Measurements from ENCODE around the gene C11orf42. TPM values are rescaled to one million over a fixed set of nuclear protein-coding genes. Genes with fewer than 3 reads are reported as not detected.

Gene C11orf42
- total RNA-seq, 1 experiment from 2014 or later, result not detected

DNA sequence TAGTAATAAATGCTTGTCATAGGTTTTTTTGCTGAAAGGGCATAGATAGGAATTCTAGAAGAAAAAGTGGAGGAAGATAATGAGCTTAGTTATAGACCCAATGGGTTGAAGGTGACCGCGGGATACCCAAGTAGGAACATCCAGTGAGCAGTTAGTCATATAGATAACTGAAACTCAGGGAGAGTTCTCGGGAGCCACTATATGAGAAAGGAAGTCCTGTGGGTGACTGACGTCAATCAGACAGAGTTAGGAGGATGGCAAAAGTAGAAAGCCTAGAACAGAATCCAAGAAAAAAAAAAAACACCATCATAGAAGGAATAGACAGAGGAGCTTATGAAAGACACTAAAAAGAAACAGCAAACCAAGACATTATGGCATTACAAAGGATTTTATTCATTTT lies 31.9 kb downstream of the C11orf42 start:
- CTCF ChIA-PET, result no interaction called here
- Histone ChIP-seq H3K4me3 (ENCODE audit: low read depth, low read length, poor library complexity, severe bottlenecking) (no peak overlapping the region), H3K27me3 (replicated peaks; ENCODE audit: insufficient read depth, low read depth, low read length, poor library complexity) (no peaks in the 10 kb centered on the region), H3K9me3 (ENCODE audit: low read depth, low read length, poor library complexity, severe bottlenecking) (no peaks in the 10 kb centered on the region), H3K36me3 (ENCODE audit: insufficient read depth, low read length, poor library complexity, severe bottlenecking) (no peaks in the 10 kb centered on the region), H3K27ac (ENCODE audit: low read depth, low read length, poor library complexity, severe bottlenecking) (no peak overlapping the region), H3K4me1 (ENCODE audit: insufficient read depth, low read length, poor library complexity, severe bottlenecking) (no peaks in the 10 kb centered on the region)
- no peak for TF ChIP-seq EZH2 (IDR thresholded peaks at IDR 0.05; ENCODE audit: borderline replicate concordance, low read depth, low read length, poor library complexity, severe bottlenecking)
- TF ChIP-seq, protein P1, sequence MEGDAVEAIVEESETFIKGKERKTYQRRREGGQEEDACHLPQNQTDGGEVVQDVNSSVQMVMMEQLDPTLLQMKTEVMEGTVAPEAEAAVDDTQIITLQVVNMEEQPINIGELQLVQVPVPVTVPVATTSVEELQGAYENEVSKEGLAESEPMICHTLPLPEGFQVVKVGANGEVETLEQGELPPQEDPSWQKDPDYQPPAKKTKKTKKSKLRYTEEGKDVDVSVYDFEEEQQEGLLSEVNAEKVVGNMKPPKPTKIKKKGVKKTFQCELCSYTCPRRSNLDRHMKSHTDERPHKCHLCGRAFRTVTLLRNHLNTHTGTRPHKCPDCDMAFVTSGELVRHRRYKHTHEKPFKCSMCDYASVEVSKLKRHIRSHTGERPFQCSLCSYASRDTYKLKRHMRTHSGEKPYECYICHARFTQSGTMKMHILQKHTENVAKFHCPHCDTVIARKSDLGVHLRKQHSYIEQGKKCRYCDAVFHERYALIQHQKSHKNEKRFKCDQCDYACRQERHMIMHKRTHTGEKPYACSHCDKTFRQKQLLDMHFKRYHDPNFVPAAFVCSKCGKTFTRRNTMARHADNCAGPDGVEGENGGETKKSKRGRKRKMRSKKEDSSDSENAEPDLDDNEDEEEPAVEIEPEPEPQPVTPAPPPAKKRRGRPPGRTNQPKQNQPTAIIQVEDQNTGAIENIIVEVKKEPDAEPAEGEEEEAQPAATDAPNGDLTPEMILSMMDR (conservative IDR thresholded peaks at IDR 0.05; ENCODE audit: low read depth, low read length), result no peak
- BruUV-seq (replicated peaks), result no TSS peak
- POLR2A ChIA-PET (ENCODE audit: low non-redundant PET), result no interaction called here
- intact Hi-C loops (cut with micrococcal nuclease; ENCODE audit: unreplicated experiment), result loop anchor here (10.0 kb wide), 1 partner anchor 228 kb away; no protein-coding TSS in a partner anchor
- DNase-seq (ENCODE audit: low spot score), result no peak

DNA sequence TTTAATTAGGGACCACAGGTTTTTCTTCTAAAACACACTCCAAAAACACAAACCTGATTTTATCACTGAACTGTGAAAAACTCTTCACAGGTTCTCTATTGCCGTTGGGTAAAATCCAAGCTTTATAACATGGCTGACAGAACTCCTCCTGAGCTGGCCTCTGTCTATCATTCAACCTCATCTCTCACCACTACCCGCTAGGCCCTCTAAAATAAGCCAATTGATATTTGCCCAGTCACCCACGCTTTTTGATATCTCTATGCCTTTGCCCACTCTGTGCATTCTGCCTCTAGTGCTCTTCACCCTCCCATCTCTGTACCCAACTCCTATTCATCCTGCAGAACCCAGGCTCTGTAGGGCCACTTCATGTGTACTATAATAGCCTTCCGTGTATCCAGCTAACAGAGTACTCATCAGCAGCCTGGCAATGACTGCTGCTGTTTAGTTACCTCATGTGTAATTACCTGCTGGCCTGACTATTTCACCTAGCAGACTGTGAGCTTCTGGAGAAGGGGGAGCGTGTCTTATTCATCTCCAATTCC lies 32.5 kb downstream of the C11orf42 start:
- no peaks in the 10 kb centered on the region for H3K4me1 ChIP-seq (ENCODE audit: insufficient read depth, low read length, poor library complexity, severe bottlenecking)
- POLR2A ChIA-PET (ENCODE audit: low non-redundant PET), result no interaction called here
- H3K27ac ChIP-seq (ENCODE audit: low read depth, low read length, poor library complexity, severe bottlenecking), result no peak overlapping the region
- no peaks in the 10 kb centered on the region for H3K9me3 ChIP-seq (ENCODE audit: low read depth, low read length, poor library complexity, severe bottlenecking)
- intact Hi-C loops (cut with micrococcal nuclease; ENCODE audit: unreplicated experiment), result loop anchor here (10.0 kb wide), 1 partner anchor 227 kb away; no protein-coding TSS in a partner anchor
- TF ChIP-seq, protein P1 (conservative IDR thresholded peaks at IDR 0.05; ENCODE audit: low read depth, low read length), result no peak
- TF ChIP-seq EZH2 (IDR thresholded peaks at IDR 0.05; ENCODE audit: borderline replicate concordance, low read depth, low read length, poor library complexity, severe bottlenecking), result no peak
- DNase-seq (ENCODE audit: low spot score), result no peak
- no peaks in the 10 kb centered on the region for H3K27me3 ChIP-seq (replicated peaks; ENCODE audit: insufficient read depth, low read depth, low read length, poor library complexity)
- no TSS peak for BruUV-seq (replicated peaks)
- no peak overlapping the region for H3K4me3 ChIP-seq (ENCODE audit: low read depth, low read length, poor library complexity, severe bottlenecking)
- no peaks in the 10 kb centered on the region for H3K36me3 ChIP-seq (ENCODE audit: insufficient read depth, low read length, poor library complexity, severe bottlenecking)
- CTCF ChIA-PET, result no interaction called here

DNA sequence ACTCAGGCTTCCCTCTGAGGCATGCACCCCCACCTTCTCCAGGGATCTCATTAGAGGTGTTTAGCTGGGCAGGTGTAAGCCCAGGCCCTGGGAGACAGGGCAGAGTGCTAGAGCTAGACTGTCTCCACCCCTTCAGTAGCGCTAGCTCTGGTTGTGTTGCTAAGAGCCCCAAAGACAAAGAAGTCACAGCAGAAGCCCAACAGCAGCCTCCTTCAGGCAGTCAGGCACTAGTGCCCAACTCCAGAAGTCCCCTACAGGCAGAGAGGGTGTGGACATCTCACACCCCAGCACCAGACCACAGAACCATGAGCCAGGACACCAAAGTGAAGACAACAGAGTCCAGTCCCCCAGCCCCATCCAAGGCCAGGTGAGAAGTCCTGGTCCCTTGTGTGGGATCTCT lies 33.5 kb downstream of the C11orf42 start, which contains the start of gene CNGA4:
TSS of gene CNGA4 (plus strand) at position 188 of the 400 bp plus-strand sequence. CDS start at position 306, 118 bp downstream.
- no peaks in the 10 kb centered on the region for H3K27me3 ChIP-seq (replicated peaks; ENCODE audit: insufficient read depth, low read depth, low read length, poor library complexity)
- TF ChIP-seq, protein P1 (conservative IDR thresholded peaks at IDR 0.05; ENCODE audit: low read depth, low read length), result no peak
- H3K36me3 ChIP-seq (ENCODE audit: insufficient read depth, low read length, poor library complexity, severe bottlenecking), result no peaks in the 10 kb centered on the region
- intact Hi-C loops (cut with micrococcal nuclease; ENCODE audit: unreplicated experiment), result loop anchor here (10.0 kb wide), 1 partner anchor 226 kb away; no protein-coding TSS in a partner anchor
- no peak for DNase-seq (ENCODE audit: low spot score)
- no peaks in the 10 kb centered on the region for H3K9me3 ChIP-seq (ENCODE audit: low read depth, low read length, poor library complexity, severe bottlenecking)
- H3K4me1 ChIP-seq (ENCODE audit: insufficient read depth, low read length, poor library complexity, severe bottlenecking), result no peaks in the 10 kb centered on the region
- BruUV-seq (replicated peaks), result no TSS peak
- POLR2A ChIA-PET (ENCODE audit: low non-redundant PET), result no interaction called here
- H3K27ac ChIP-seq (ENCODE audit: low read depth, low read length, poor library complexity, severe bottlenecking), result no peak within 1 kb of the TSS
- CTCF ChIA-PET, result no interaction called here
- no peak within 1 kb of the TSS for H3K4me3 ChIP-seq (ENCODE audit: low read depth, low read length, poor library complexity, severe bottlenecking)
